Body of pancreas (tissue), 4 donors: ENCODE data around the gene WWOX. TPM values are rescaled to one million over a fixed set of nuclear protein-coding genes. Genes with fewer than 3 reads are reported as not detected.

Experiments
- ATAC-seq: fragments of 150-250 bp; one replicate; pipeline ENCODE4 v1.9.1; 2016
- DNase-seq, 4 donors: peaks; one replicate each; pipeline ENCODE4 v3.0.0-alpha.2; 2019
- H3K27ac ChIP-seq, 4 donors: fragments of 200-600 bp; sonication (generic); 1 replicate in 3 of 4; 2 replicates in 1 of 4; pipeline versions ENCODE4 v1.5.1 to v1.6.1; 2016 to 2019; ENCODE audit warnings: mild to moderate bottlenecking in 1 of 4, mixed read lengths in 1 of 4, moderate library complexity in 1 of 4
- H3K27me3 ChIP-seq, 2 donors: fragments of 200-600 bp; sonication (generic); one replicate each; pipeline ENCODE4 v1.6.0; 2016; ENCODE audit warnings: mild to moderate bottlenecking in 1 of 2
- H3K36me3 ChIP-seq, 2 donors: fragments of 200-600 bp; sonication (generic); replicated peaks in 1 of 2; 2 replicates each; pipeline ENCODE4 v1.5.1; 2016; ENCODE audit warnings: low read depth in 2 of 2; ENCODE audit not compliant: insufficient read depth in 1 of 2
- H3K4me1 ChIP-seq: fragments of 200-600 bp; sonication (generic); one replicate; pipeline ENCODE4 v1.6.0; 2016
- H3K4me3 ChIP-seq, 2 donors: fragments of 200-600 bp; sonication (generic); 1 replicate in 1 of 2; 2 replicates in 1 of 2; pipeline ENCODE4 v1.5.1; 2016 to 2019
- H3K9me3 ChIP-seq, 3 donors: fragments of 200-600 bp; sonication (generic); 1 replicate in 2 of 3; 2 replicates in 1 of 3; pipeline ENCODE4 v1.5.1; 2016
- CTCF ChIP-seq, 7 experiments: fragments of 450-650 bp in 4 of 7; fragments of 200-600 bp in 3 of 7; sonication (generic) in 3 of 7; IDR thresholded peaks; one replicate each; pipeline ENCODE4 v1.5.1; 2016 to 2019; ENCODE audit warnings: antibody characterized with exemption in 7 of 7
- POLR2A ChIP-seq, 3 donors: fragments of 450-650 bp; IDR thresholded peaks; one replicate each; pipeline ENCODE4 v1.6.1; 2016; ENCODE audit warnings: antibody characterized with exemption in 3 of 3, mild to moderate bottlenecking in 2 of 3
- WGBS, 2 donors: methylation state at CpG; one replicate each; pipeline ENCODE4 v1.1.5; 2017; 5-methylcytosine and 5-hydroxymethylcytosine counted together
- intact Hi-C: fragments of 100-400 bp; cut with DNase I; formaldehyde crosslinking; loops from one replicate; pipeline ENCODE4 v1.15.1; 2023
- total RNA-seq, 2 donors: library from RNA; depleted of rRNA; stranded (reverse); fragments of >200 nt; gene quantifications; one replicate each; pipeline ENCODE4 v1.1.0, GENCODE V29; 2016

The WWOX gene
- total RNA-seq, 2 donors from 2014 or later, result 52.7 to 67.2 TPM

GRCh38 chr16:78094998-78095397 lies 4.5 kb upstream of the WWOX start:
- TF ChIP-seq POLR2A (IDR thresholded peaks at IDR 0.05) (no peak), CTCF (IDR thresholded peaks at IDR 0.05) (no peak)
- H3K36me3 ChIP-seq, result no peaks in the 10 kb centered on the region
- no peak overlapping the region for H3K27ac ChIP-seq
- peaks cover 4% of the 10 kb centered on the region for H3K4me1 ChIP-seq
- H3K9me3 ChIP-seq, result no peaks in the 10 kb centered on the region
- intact Hi-C loops, result loop anchor here (10.0 kb wide), 1 partner anchor 370 kb away; the partner anchor contains the start of gene NUDT7
- DNase-seq, result no peak
- ATAC-seq, result no peak
- no peak overlapping the region for H3K4me3 ChIP-seq
- 70 to 78% methylated on average over 3 of the region's 3 CpGs for WGBS, 2 donors
- no peaks in the 10 kb centered on the region for H3K27me3 ChIP-seq

- 63 to 73% methylated on average over 3 of the region's 3 CpGs for WGBS, 2 donors
- DNase-seq (no peak), ATAC-seq (no peak)
- H3K27ac ChIP-seq, result no peak overlapping the region
- intact Hi-C loops, result loop anchor here (10.0 kb wide), 1 partner anchor 372 kb away; the partner anchor contains the start of gene NUDT7
- H3K4me1 ChIP-seq, result peaks cover 13% of the 10 kb centered on the region
- H3K27me3 ChIP-seq, result no peaks in the 10 kb centered on the region
- no peaks in the 10 kb centered on the region for H3K9me3 ChIP-seq
- H3K4me3 ChIP-seq, result no peak overlapping the region
- no peak for TF ChIP-seq CTCF (IDR thresholded peaks at IDR 0.05)
- TF ChIP-seq POLR2A (IDR thresholded peaks at IDR 0.05), result no peak
- H3K36me3 ChIP-seq, result no peaks in the 10 kb centered on the region
These were observed 3.1 kb upstream of the WWOX start for GRCh38 chr16:78096386-78096785.

- 95 to 96% methylated on average over 4 of the region's 4 CpGs for WGBS, 2 donors
These were observed 1.9 kb upstream of the WWOX start for GRCh38 chr16:78097548-78097947.

GRCh38 chr16:78098087-78098486 lies 1.4 kb upstream of the WWOX start:
- Histone ChIP-seq H3K4me1 (peaks cover 25% of the 10 kb centered on the region), H3K27ac (no peak overlapping the region), H3K9me3 (no peaks in the 10 kb centered on the region), H3K4me3 (no peak overlapping the region), H3K36me3 (no peaks in the 10 kb centered on the region), H3K27me3 (no peaks in the 10 kb centered on the region)
- DNase-seq (no peak), ATAC-seq (no peak)
- intact Hi-C loops, result loop anchor here (10.0 kb wide), 1 partner anchor 373 kb away; the partner anchor contains the start of gene NUDT7
- WGBS, 2 donors, result 79 to 83% methylated on average over 4 of the region's 4 CpGs
- TF ChIP-seq CTCF (IDR thresholded peaks at IDR 0.05), result no peak
- no peak for TF ChIP-seq POLR2A (IDR thresholded peaks at IDR 0.05)

More at GRCh38 chr16:78097548-78097947, 1.9 kb upstream of the WWOX start:
- H3K27ac ChIP-seq, result no peak overlapping the region
- no peak for DNase-seq
- H3K4me3 ChIP-seq, result no peak overlapping the region
- H3K9me3 ChIP-seq, result no peaks in the 10 kb centered on the region
- no peaks in the 10 kb centered on the region for H3K36me3 ChIP-seq
- no peak for ATAC-seq
- TF ChIP-seq CTCF (IDR thresholded peaks at IDR 0.05) (no peak), POLR2A (IDR thresholded peaks at IDR 0.05) (no peak)
- peaks cover 25% of the 10 kb centered on the region for H3K4me1 ChIP-seq
- no peaks in the 10 kb centered on the region for H3K27me3 ChIP-seq
- intact Hi-C loops, result loop anchor here (10.0 kb wide), 1 partner anchor 373 kb away; the partner anchor contains the start of gene NUDT7
